ENCODE results near the gene TRAK1.
"Not testable (repeated sequence)": the region's sequence is repeated elsewhere in the genome, so short reads cannot be mapped to it uniquely, and the experiment has no call there.

TRAK1 gene, protein sequence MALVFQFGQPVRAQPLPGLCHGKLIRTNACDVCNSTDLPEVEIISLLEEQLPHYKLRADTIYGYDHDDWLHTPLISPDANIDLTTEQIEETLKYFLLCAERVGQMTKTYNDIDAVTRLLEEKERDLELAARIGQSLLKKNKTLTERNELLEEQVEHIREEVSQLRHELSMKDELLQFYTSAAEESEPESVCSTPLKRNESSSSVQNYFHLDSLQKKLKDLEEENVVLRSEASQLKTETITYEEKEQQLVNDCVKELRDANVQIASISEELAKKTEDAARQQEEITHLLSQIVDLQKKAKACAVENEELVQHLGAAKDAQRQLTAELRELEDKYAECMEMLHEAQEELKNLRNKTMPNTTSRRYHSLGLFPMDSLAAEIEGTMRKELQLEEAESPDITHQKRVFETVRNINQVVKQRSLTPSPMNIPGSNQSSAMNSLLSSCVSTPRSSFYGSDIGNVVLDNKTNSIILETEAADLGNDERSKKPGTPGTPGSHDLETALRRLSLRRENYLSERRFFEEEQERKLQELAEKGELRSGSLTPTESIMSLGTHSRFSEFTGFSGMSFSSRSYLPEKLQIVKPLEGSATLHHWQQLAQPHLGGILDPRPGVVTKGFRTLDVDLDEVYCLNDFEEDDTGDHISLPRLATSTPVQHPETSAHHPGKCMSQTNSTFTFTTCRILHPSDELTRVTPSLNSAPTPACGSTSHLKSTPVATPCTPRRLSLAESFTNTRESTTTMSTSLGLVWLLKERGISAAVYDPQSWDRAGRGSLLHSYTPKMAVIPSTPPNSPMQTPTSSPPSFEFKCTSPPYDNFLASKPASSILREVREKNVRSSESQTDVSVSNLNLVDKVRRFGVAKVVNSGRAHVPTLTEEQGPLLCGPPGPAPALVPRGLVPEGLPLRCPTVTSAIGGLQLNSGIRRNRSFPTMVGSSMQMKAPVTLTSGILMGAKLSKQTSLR

DNA sequence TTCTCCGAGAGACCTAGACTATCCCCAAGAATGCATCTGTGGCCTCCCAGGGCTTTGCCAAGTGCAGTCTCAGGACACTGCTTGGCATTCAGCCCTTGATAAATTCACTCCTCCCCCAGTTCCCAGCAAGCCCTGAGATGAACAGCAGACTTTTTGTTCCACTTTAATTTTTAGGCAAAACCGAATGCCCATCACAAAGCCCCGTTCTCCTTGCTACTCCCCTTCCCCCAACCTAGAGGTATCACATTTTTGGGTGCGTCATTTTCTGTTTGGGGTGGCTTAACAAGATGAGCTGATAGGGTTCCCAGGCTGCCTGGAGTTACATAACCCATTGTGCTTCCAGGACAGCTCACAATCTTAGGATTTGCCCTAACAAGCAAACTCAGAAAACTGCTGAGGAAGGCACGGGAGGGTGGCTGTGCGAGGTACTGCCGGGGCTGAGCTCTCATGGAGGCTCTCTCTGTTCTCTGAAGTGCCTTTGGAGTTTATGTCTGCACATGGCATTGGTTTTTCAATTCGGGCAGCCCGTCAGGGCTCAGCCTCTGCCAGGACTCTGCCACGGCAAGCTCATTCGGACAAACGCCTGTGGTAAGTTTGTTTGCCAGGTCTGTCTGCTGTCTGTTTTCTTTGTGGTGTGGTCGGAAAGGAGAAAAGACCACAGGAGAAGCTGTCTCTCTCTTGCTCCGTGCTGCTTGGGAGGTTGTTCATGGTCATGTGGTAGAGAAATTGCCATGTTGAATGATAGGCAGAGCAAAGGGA lies at the start of gene TRAK1:
TSS of gene TRAK1 (plus strand) at position 385 of the 759 bp plus-strand sequence. CDS start at position 498, 113 bp downstream.
- DNase-seq (ENCODE audit: low read depth in 2 of 2), result no peak

DNA sequence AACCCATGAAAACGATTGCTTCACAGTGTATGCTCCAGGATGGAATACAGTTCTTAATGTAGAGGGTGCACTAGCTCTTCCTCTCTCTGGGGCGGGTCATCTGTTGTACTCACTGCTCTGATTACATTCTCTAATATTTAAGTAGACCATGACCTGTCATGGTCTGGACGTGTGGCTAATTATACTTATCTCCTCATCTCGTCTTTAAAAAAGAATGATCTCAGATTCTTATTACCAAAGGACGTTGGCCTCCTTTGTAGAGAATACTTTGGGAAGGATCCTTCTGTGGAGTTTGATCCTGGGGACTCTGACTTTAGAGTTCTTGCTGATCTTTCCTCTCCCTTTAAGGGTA lies 48.4 kb upstream of the TRAK1 start:
- DNase-seq (ENCODE audit: low read depth in 2 of 2), result no peak

DNA sequence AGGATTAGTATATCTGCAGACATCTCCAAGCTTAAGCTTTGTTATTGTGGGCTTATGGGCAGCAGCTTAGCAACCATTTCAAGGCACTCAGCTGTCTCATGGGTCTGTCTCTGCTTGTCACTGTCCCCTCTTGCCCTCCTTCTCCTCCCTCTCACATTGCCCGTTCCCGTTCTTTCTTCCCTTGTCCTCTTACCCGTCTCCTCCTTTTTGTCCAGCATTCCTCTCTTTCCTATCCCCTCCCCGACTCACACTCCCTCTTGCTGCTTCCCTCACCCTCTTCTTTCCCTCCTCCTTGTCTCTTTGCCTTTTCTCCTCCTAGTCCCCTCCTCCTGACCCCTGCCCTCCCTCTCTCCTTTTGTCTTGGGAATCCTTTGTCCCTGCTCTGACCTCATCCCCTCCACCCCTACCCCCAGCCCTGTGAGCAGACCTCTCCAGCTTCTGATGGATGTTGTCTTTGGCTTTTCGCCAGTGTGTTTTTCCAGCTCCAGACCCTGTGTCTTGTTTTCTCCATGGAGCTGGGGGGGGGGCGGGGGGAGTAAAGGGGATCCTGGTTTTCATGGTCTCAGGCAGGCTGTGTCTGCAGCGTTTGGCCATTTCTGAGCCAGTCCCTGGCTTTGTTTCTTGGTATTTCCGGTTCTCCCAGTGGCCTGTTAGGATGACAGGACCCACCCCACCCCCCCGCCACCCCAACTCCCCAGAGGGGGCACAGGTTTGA lies 47.9 kb upstream of the TRAK1 start:
- no peak for DNase-seq (ENCODE audit: low read depth in 2 of 2)

DNA sequence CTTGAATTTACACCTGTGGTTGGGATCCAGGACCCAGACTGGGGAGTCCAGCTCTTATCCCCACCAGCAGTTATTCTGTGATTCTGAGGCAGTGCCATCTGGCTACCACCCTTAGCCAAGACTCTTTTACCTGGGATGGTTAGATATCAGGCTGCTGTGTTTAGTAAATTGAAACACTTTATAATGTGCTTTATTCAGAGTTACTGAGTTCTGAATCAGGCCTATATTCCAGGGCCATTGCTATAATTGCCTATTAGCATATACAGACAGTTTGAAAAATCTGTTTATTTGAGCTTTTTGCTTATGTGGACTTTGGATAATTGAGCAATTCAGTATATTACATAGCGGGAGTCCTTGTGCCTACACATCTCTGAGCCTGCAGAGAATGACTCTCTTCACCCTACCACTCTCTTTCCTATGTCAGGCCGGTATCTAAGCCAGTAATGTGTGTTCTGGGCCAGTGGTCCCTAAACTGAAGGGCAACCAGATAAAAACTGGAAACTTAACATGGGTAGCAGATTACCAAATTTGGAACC lies 45.4 kb upstream of the TRAK1 start:
- no peak for DNase-seq (ENCODE audit: low read depth in 2 of 2)

DNA sequence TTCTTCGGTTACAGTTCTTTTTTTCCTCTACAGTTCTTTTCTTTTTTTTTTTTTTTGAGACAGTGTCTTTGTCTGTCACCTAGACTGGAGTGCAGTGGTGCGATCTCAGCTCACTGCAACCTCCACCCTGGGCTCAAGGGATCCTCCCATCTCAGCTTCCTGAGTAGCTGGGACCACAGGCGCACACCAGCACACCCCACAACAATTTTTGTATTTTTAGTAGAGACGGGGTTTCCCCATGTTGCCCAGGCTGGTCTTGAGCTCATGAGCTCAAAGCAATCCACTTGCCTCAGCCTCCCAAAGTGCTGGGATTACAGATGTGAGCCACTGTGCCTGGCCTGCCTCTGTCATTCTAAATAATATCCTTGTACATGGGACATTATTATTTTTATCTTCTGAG lies 42.6 kb upstream of the TRAK1 start:
- not testable (repeated sequence) for DNase-seq (ENCODE audit: low read depth in 2 of 2)

DNA sequence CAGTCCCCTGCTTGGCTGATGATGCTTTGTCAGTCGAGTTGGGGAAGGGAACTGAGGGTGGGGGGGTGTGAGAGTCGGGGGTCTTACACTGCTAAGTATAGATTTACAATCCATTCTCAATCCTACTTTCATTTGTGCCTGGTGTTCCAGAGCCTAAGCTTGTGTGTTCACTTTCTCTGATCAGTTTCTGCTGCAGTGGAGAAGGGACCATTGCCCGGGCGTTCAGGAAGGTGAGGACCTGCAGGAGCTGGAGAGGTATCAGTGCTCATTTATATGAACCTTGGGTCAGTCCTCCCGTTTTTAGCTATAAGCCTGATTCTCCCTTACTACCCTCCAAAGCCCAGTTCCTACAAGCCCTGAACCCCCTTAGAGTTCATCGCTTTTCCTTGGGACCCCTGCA lies 41.0 kb upstream of the TRAK1 start:
- no peak for DNase-seq (ENCODE audit: low read depth in 2 of 2)

DNA sequence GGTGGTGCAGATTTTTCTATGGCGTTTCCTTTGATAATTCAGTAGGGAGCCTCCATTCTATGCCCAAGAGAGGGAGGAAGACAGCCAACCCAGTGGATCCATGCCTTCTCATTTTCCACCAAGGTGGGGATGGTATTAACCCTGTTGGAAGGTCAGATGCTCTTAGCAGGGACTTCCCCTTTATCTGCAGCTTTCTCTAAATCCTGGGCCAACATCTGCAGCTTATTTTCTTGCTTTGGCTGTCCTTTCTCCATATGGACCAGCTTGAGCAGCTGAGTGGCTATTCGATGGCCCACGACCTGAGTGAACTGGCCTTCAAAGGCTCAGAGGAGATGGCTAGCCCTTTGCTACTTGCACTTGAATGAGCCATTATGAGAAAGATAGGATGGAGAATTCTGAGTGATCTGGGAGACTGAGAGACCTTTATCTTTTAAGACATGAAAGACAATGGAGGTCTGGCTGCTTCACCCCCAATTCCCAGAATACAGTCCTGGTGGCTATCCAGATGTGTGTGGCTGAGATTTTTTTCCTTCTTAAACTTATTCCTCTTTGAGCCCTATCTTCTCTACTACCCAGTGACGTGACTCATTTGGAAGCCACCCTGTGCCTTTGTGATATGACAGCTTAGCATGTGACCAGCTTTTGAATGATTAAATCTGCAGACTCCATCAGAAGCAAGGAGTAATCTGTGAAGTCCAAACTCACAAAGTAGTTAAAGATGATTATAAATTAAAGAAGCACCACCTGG lies 39.6 kb upstream of the TRAK1 start:
- no peak for DNase-seq (ENCODE audit: low read depth in 2 of 2)

DNA sequence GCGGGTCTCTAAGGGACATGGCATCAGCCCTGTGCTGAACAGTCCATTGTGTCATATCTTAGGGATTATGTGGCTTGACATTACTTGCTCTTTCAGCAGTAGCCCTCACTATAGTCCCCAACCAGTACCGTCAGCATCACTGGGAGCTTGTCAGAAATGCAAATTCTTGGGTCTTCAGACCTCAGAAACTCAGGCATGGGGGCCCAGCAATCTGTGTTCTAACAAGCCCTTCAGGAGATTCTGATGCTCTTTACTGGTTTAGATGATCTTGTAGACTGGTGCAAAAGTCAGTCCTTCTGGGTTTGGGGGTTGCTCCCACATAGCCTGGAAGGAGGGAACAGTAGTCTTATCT lies 39.0 kb upstream of the TRAK1 start:
- no peak for DNase-seq (ENCODE audit: low read depth in 2 of 2)

DNA sequence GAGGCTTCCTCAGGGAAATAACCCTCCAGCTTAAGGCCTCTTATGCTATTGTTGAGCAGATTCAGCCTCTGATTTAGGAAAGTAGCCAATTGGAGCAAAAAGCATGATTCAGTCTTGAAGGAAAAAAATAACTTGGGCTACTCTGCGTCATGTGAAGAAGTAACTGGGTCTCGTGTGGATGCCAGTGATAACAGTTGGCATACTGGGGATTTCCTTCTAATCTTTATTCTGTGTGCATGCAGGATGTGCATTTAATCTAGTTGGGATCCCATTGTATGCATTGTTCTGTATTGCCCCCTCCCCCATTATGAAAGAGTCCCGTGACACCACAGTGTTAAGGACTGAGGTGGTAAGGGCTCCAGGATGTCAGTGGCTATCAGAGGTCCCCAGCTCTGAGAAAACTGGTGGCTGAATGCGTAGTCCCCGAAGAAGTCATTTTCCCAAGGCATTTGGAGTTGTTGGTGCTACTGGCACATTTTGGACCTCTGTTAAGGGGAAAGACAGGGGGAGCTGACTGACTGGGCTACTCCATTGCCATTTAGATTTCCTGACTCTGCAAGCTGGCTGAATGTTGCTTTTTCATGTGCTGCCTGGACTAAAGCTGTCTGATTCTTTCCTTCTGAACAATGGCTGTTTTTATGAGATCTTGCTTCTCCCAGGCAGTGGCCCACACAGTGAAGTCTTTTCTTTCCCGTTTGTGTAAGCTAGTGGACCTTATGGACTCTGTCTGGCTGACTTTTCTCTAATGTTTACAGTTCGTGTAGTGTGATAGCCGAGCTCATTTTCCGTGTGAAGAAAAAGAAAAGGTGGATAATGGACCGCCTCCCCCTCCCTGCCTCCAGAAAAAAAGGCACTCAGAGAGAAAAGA lies 38.4 kb upstream of the TRAK1 start:
- no peak for DNase-seq (ENCODE audit: low read depth in 2 of 2)

DNA sequence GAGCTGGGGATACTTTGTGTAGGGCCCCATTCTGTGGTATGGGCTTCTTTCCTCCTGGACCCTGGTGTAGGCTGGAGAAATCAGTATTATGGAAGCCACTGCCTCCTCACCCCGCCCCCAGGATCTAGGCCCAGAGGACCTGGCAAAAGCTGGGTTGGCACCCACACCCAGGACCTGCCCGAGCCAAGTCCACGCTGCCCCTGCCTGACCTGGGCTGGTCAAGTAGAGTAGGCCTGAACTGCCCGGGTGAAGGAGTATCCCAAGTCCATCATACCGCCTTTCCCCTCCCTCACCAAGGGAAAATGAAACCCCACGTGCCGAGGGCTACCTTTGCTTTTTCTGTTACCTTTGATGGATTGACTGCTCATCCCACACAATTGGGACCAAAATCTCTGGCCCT lies 37.7 kb upstream of the TRAK1 start:
- DNase-seq (ENCODE audit: low read depth in 2 of 2), result no peak

DNA sequence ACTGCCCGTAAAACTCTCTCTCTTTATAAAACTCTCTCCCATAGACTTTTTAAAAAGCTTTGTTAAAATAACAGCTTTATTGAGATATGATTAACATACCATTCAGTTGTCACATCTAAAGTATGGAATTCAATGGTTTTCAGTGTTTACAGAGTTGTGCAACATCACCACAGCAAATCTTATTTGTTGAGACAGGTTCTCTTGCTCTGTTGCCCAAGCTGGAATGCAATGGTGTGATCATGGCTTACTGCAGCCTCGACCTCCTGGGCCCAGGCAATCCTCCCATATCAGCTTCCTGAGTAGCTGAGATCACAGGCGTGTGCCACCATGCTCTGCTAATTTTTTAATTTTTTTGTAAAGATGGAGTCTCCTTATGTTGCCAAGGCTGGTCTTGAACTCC lies 35.9 kb upstream of the TRAK1 start:
- DNase-seq (ENCODE audit: low read depth in 2 of 2), result no peak

DNA sequence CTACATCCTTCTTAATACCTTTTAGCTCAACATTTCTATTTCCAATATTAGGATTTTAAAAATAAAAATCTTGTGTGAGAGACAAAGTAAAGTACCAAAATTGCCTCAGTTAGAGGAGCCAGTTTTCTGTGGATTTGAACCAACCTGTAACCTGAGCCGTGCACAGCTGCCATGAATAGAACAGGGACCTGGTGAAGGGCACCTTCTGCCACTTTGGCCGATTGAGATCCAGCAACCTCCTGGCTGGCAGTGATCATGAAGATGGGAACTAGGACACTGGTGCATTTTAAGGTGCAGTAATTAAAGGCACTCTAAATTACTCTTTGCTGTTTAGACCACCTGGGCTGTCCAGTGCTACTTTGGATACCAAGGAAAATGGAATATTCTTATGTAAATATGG lies 34.3 kb upstream of the TRAK1 start:
- DNase-seq (ENCODE audit: low read depth in 2 of 2), result no peak

DNA sequence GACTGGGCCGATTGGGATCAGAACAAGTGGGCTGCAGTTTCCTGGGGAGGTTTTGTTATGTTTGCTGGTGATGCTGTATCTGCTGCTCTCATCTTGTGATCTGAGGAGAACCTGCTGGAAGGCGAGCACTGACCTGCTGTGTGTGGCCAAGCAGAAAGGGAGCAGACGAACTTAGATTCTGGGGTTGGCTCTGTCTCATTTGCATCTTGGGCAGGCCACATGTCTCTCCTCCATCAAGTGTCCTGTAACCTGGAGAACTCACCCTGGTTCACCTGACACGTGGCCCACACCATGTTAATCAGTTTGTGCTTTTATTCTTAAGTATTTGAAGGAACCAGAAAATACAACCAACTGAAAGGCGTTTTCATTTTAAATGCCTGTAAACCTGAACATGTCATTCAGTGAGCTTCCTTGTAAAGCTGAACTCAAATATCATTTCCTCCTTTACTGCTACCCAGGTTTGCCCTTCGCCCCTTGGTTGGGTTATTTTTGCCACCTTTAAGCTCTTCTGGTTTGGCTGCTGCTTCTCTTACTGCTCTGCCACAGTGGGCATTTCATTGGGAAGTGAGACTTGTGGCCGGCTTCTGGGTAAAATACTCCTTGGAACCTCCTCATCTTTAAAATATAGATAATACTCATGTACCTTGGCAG lies 33.5 kb upstream of the TRAK1 start:
- DNase-seq (ENCODE audit: low read depth in 2 of 2), result no peak

DNA sequence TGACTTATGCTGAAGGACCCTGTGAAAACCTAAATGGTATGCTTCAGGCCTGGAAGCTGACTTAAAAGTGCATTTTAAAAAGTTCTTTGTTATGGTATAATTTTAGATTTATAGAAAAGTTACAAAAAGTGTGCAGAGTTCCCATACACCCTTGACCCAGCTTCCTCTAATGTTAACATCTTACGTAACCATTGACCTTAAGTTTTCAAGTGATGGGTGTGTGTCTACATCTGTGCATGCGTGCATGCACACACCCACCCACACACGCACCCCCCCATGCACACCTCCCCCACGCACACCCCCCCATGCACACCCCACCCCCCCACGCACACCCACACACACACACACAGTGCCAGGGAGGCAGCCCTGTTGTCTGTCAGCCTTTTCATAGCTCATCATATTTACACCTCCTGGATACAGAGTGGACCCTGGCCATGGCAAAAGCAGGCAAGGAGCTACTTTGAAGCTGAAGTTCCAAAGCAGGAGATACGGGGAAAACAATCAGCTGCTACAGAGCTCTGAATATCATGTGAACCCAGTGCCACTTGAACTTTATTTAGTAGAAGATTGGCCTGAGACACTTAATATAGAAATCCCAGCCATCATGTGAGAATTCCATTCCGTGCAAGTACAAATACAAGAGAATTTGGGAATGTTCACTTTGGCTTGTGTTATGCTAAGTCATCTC lies 30.0 kb upstream of the TRAK1 start:
- no peak for DNase-seq (ENCODE audit: low read depth in 2 of 2)

DNA sequence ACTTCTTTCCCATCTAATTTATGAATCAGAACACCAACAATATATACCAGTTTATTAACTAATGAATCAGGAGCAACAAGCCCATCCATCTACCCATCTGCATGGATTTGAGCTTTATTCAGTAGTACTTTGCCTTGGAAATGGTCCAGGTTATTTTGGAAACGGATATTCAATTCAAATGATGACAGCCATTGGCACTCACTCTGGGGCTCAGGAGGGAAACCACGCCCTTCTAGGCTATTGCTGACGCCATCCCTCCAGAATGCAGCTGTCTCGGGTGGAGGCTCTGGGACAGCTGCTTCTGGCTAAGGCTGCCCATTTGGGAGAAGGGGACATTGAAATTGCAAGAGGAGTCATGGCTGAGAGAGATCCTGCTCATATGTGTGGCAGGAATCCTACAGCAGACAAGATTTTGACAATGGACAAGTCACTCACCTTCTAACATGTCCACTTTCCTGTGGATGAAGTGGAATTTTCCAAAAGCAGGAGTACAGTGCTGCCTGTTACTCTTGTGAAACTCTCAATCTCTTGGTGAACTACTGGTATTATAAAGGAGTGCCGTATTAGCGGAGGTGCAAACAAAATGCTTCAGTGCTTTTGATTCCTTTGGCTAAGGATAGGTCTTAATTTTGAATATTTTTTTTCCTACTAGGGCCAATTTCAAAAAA lies 29.3 kb upstream of the TRAK1 start:
- no peak for DNase-seq (ENCODE audit: low read depth in 2 of 2)

DNA sequence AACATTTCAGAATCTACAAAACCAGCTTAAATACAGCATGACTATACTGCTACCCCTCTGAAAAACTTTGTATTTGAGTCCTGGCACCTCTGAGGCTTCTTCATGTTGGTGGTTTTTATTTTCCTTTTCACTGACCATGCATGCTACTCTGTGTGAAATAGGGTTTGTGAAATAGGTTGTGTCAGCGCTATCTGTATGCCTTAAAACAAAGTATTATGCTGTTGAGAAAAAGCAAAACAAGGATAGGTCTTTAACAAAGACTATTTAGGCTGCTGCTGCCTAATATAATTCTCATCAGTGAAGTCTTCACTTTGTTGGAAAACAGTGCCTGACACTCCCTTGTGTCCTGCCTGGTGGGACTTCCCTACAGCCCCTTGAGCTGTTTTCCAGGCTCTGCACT lies 28.7 kb upstream of the TRAK1 start:
- no peak for DNase-seq (ENCODE audit: low read depth in 2 of 2)

DNA sequence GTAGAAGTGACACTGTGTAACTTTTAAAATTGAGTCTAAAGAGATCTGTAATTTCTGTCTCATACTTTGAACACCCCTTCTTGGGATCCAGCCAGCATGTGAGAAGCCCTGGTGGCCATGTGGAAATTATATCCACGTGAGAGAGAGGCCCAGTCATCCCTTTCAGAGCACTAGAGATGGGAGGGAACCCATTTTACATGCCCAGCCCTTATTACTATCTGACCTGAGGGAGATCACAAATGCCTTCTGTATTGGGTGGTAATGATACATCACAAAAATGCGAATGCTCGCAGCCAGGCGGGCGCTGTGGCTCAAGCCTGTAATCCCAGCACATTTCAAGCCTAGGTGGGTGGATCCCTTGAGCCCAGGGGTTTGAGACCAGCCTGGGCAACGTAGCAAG lies 27.3 kb upstream of the TRAK1 start:
- DNase-seq (ENCODE audit: low read depth in 2 of 2), result no peak

All from stimulated activated CD4-positive, alpha-beta T cell treated with anti-CD3 and anti-CD28 coated beads, Interleukin-4, amount 100 ng/mL, for 48 hours (primary cell).